UCSD-AML1 (cell line): ENCODE results near the gene ZNF76.

ENCODE experiments used
- DNase-seq: peaks from one replicate; lab custom pipeline; 2025; ENCODE audit not compliant: unreplicated experiment; lab: John Stamatoyannopoulos, UW

ZNF76 gene

GRCh38 chr6:35236223-35236622 lies 23.3 kb upstream of the ZNF76 start:
- no peak for DNase-seq

GRCh38 chr6:35237476-35237875 lies 22.1 kb upstream of the ZNF76 start:
- no peak for DNase-seq

- DNase-seq = peak; percentile 68
Observed at GRCh38 chr6:35238843-35239289, 20.7 kb upstream of the ZNF76 start.

- DNase-seq = no peak
Observed at GRCh38 chr6:35239581-35239980, 20.0 kb upstream of the ZNF76 start.

GRCh38 chr6:35240838-35241801 lies 18.4 kb upstream of the ZNF76 start:
- peak; percentile 77 for DNase-seq

GRCh38 chr6:35242486-35242885 lies 17.0 kb upstream of the ZNF76 start:
- DNase-seq = no peak

GRCh38 chr6:35242906-35243305 lies 16.6 kb upstream of the ZNF76 start:
- DNase-seq = no peak

GRCh38 chr6:35243386-35243958 lies 16.1 kb upstream of the ZNF76 start:
- DNase-seq = no peak

- DNase-seq = no peak
Observed at GRCh38 chr6:35244551-35244950, 15.0 kb upstream of the ZNF76 start.

- no peak for DNase-seq
Observed at GRCh38 chr6:35247642-35248231, 11.8 kb upstream of the ZNF76 start.

GRCh38 chr6:35248300-35248699 lies 11.2 kb upstream of the ZNF76 start:
- no peak for DNase-seq

- no peak for DNase-seq
Observed at GRCh38 chr6:35248965-35249364, 10.6 kb upstream of the ZNF76 start.

- DNase-seq = no peak
Observed at GRCh38 chr6:35251949-35252348, 7.6 kb upstream of the ZNF76 start.

- no peak for DNase-seq
Observed at GRCh38 chr6:35253249-35253648, 6.3 kb upstream of the ZNF76 start.

- no peak for DNase-seq
Observed at GRCh38 chr6:35258336-35258735, 1.2 kb upstream of the ZNF76 start.

GRCh38 chr6:35258858-35259193 lies 709 bp upstream of the ZNF76 start:
- no peak for DNase-seq

- DNase-seq = peak; percentile 79
Observed at GRCh38 chr6:35259948-35260590, 534 bp downstream of the ZNF76 start.

GRCh38 chr6:35260591-35261570 lies 1.3 kb downstream of the ZNF76 start:
- no peak for DNase-seq

- no peak for DNase-seq
Observed at GRCh38 chr6:35262596-35262995, 3.1 kb downstream of the ZNF76 start.

- DNase-seq = no peak
Observed at GRCh38 chr6:35264550-35265274, 5.2 kb downstream of the ZNF76 start.
